A673 (cell line): ENCODE measurements around the gene SNAPIN.

Experiments used
- EZH2 ChIP-seq: fragments of 200-600 bp; sonication (generic); IDR thresholded peaks from 2 replicates; pipeline ENCODE4 v1.6.1; 2017; ENCODE audit warnings: borderline replicate concordance, low read depth, mild to moderate bottlenecking, mixed read lengths, antibody characterized with exemption, low read length; ENCODE audit not compliant: poor library complexity, severe bottlenecking
- TF ChIP-seq, protein P1 (sequence below): fragments of 300-800, 200-600 bp; sonication (generic); conservative IDR thresholded peaks from 2 replicates; pipeline ENCODE4 v1.5.1; 2017; ENCODE audit warnings: low read depth, mild to moderate bottlenecking, antibody characterized with exemption, low read length, moderate library complexity, mixed read lengths

DNA sequence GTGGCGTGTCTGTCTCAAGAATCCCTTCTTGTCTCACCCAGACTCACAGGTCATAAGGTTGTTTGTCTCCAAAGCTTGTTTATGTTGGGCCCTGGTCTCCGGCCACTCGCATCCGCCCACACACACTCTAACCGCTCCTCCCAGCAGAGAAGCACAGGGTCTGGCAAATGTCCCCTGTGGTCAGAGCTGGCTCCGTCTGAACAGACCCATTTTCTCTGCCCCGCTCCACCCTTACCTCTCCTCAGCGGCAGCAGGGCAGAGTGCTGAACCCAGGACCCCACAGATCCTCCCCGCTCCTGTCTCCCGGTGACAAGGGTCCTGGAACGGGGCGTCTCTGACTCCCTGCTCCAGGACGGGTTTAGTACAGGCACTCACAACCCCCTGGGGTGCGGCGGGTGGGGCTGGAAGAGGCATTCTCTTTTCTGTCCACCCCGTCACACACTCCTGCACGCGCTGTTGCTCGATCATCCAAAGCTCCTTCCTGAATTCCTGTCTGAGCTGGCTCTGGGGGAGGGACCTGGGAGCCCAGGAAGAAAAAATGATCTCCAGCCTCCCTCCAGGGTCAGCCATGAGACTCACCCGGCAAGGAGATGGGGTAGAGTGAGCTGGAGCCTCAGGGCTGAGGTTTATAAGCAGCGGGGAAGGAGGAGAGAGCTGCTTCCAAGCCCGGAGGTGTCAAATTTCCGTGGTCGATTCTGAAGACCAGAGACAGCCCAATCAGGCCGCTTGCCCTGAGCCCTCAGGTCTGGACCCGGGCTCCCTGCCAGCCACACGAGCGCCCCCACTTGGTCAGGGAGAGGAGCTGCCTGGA is 31.4 kb upstream of the SNAPIN start, which contains the start of gene S100A13:
- TF ChIP-seq, protein P1, sequence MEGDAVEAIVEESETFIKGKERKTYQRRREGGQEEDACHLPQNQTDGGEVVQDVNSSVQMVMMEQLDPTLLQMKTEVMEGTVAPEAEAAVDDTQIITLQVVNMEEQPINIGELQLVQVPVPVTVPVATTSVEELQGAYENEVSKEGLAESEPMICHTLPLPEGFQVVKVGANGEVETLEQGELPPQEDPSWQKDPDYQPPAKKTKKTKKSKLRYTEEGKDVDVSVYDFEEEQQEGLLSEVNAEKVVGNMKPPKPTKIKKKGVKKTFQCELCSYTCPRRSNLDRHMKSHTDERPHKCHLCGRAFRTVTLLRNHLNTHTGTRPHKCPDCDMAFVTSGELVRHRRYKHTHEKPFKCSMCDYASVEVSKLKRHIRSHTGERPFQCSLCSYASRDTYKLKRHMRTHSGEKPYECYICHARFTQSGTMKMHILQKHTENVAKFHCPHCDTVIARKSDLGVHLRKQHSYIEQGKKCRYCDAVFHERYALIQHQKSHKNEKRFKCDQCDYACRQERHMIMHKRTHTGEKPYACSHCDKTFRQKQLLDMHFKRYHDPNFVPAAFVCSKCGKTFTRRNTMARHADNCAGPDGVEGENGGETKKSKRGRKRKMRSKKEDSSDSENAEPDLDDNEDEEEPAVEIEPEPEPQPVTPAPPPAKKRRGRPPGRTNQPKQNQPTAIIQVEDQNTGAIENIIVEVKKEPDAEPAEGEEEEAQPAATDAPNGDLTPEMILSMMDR = peak; percentile 72
- TF ChIP-seq EZH2 = no peak
